Fibroblast of lung (primary cell): ENCODE results near the gene RIMS3. TPM values are rescaled to one million over a fixed set of nuclear protein-coding genes. Genes with fewer than 3 reads are reported as not detected.

Experiments
- DNase-seq, 2 donors: peaks; one replicate each; pipeline versions ENCODE4 v3.0.0 to v3.0.0-alpha.2; 2010; ENCODE audit warnings: low read depth in 2 of 2
- H2AFZ ChIP-seq: 2 replicates; pipeline ENCODE4 v1.5.1; 2012; ENCODE audit warnings: low read length, control low read depth, inconsistent platforms
- H3K27ac ChIP-seq: 2 replicates; pipeline ENCODE4 v1.5.1; 2011; ENCODE audit warnings: low read length, control low read depth; ENCODE audit not compliant: insufficient read depth
- H3K27me3 ChIP-seq: 2 replicates; pipeline ENCODE4 v1.5.1; 2011; ENCODE audit warnings: mild to moderate bottlenecking, low read length; ENCODE audit not compliant: control insufficient read depth, insufficient read depth
- H3K36me3 ChIP-seq: 2 replicates; pipeline ENCODE4 v1.5.1; 2011; ENCODE audit warnings: low read length; ENCODE audit not compliant: control insufficient read depth, insufficient read depth
- H3K4me1 ChIP-seq: 2 replicates; pipeline ENCODE4 v1.5.1; 2011; ENCODE audit warnings: low read length; ENCODE audit not compliant: control insufficient read depth, insufficient read depth; ENCODE audit errors: extremely low read depth
- H3K4me2 ChIP-seq: 2 replicates; pipeline ENCODE4 v1.5.1; 2011; ENCODE audit warnings: low read length, control low read depth; ENCODE audit not compliant: insufficient read depth; ENCODE audit errors: extremely low read depth
- H3K4me3 ChIP-seq, 4 experiments: fragments of 200-600 bp in 1 of 4; sonication (generic) in 1 of 4; replicated peaks in 1 of 4; 2 replicates each; pipeline ENCODE4 v1.5.1; 2011 to 2016; ENCODE audit warnings: low read length in 4 of 4, low read depth in 3 of 4, mild to moderate bottlenecking in 3 of 4, control low read depth in 2 of 4, inconsistent platforms in 1 of 4, mixed read lengths in 1 of 4; ENCODE audit not compliant: insufficient read depth in 1 of 4; ENCODE audit errors: control extremely low read depth in 1 of 4
- H3K79me2 ChIP-seq: 2 replicates; pipeline ENCODE4 v1.5.1; 2012; ENCODE audit warnings: mild to moderate bottlenecking, low read length, inconsistent platforms; ENCODE audit not compliant: control insufficient read depth, insufficient read depth
- H3K9ac ChIP-seq: 2 replicates; pipeline ENCODE4 v1.5.1; 2011; ENCODE audit warnings: mild to moderate bottlenecking, low read length, control low read depth; ENCODE audit not compliant: insufficient read depth
- H3K9me3 ChIP-seq: 2 replicates; pipeline ENCODE4 v1.5.1; 2012; ENCODE audit warnings: low read depth, low read length; ENCODE audit not compliant: control insufficient read depth, insufficient read depth
- H4K20me1 ChIP-seq: 2 replicates; pipeline ENCODE4 v1.5.1; 2011; ENCODE audit warnings: low read length; ENCODE audit not compliant: control insufficient read depth, insufficient read depth; ENCODE audit errors: extremely low read depth
- CTCF ChIP-seq, 2 donors: IDR thresholded peaks in 1 of 2; conservative IDR thresholded peaks in 1 of 2; 1 replicate in 1 of 2; 2 replicates in 1 of 2; pipeline ENCODE4 v1.5.1; 2011 to 2012; ENCODE audit warnings: low read length in 2 of 2, control low read depth in 1 of 2, inconsistent platforms in 1 of 2, low read depth in 1 of 2, mild to moderate bottlenecking in 1 of 2
- EZH2 ChIP-seq: IDR thresholded peaks from 2 replicates; pipeline ENCODE4 v1.5.1; 2012; ENCODE audit warnings: low read length, control low read depth, mild to moderate bottlenecking; ENCODE audit errors: missing control alignments
- polyA plus RNA-seq, 2 donors: library from polyadenylated mRNA; depleted of rRNA in 1 of 2; stranded (reverse) in 1 of 2; unstranded in 1 of 2; fragments of >200 nt; gene quantifications; 2 replicates each; pipeline ENCODE4 v1.2.1, GENCODE V29; 2011 to 2012; ENCODE audit warnings: missing spikeins in 1 of 2
- total RNA-seq: library from RNA; depleted of rRNA; stranded (reverse); fragments of >200 nt; gene quantifications from 2 replicates; pipeline ENCODE4 v1.2.1, GENCODE V29; 2014

Gene RIMS3
- total and polyA plus RNA-seq, 2 donors (not counting 1 experiment from before 2014, with no cell fraction given), result 0.11 to 0.33 TPM

DNA sequence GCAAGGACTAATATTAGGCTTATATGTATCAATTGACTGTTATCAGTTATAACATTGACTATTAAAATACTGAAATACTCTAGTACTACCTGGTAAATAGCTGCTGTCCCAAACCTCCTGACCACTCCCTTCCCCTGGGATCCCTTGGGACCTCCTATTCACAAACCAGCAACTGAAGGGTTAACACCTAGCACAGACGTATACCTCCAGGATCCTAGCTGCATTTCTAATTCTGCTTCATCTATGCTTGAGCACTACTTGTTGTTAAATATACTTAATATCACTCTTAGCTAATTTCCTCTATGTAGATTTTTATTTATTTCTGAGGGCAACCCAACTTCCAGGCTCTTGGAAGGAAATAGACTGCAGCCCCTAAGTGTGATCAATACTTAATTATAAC, 24.3 kb upstream of the RIMS3 start:
- Histone ChIP-seq H3K27ac (no peak overlapping the region), H2AFZ (no peak overlapping the region), H3K27me3 (no peaks in the 10 kb centered on the region), H3K79me2 (peaks cover 31% of the 10 kb centered on the region), H3K9me3 (no peaks in the 10 kb centered on the region), H3K36me3 (no peaks in the 10 kb centered on the region), H3K4me1 (peaks cover 2% of the 10 kb centered on the region), H4K20me1 (no peaks in the 10 kb centered on the region), H3K9ac (no peak overlapping the region), H3K4me2 (no peak overlapping the region), H3K4me3 (no peak overlapping the region)
- TF ChIP-seq EZH2 (no peak), CTCF (conservative IDR thresholded peaks at IDR 0.05 in 1 of 2, IDR thresholded peaks at IDR 0.05 in 1 of 2; ENCODE audit: low read depth in 1 of 2, low read length in 2 of 2) (no peak)
- DNase-seq, result no peak

DNA sequence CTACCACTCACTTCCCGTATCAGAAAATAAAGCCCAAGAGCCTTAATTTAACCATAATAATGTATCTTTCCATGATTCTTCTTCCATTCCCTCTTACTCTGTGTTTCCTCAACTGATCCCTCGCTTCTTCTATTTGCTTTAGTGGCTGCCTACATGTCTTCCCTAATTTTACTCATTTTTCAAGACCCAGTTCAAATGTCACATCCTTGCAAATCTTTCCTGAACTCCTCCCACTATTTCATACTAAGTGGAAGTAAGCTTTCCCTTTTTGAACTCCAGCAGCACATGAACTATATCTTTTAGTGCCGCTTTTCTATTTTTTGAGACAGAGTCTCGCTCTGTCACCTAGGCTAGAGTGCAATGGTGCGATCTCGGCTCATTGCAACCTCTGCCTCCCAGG, 22.2 kb upstream of the RIMS3 start:
- Histone ChIP-seq H3K9ac (no peak overlapping the region), H3K9me3 (no peaks in the 10 kb centered on the region), H3K27me3 (no peaks in the 10 kb centered on the region), H3K4me3 (no peak overlapping the region), H3K79me2 (peaks cover 10% of the 10 kb centered on the region), H3K36me3 (no peaks in the 10 kb centered on the region), H2AFZ (no peak overlapping the region), H3K27ac (no peak overlapping the region), H4K20me1 (no peaks in the 10 kb centered on the region), H3K4me2 (no peak overlapping the region), H3K4me1 (peaks cover 2% of the 10 kb centered on the region)
- TF ChIP-seq CTCF (conservative IDR thresholded peaks at IDR 0.05 in 1 of 2, IDR thresholded peaks at IDR 0.05 in 1 of 2; ENCODE audit: low read depth in 1 of 2, low read length in 2 of 2), result no peak
- no peak for TF ChIP-seq EZH2
- no peak for DNase-seq

- H3K27me3 ChIP-seq, result no peaks in the 10 kb centered on the region
- no peaks in the 10 kb centered on the region for H3K36me3 ChIP-seq
- H3K79me2 ChIP-seq, result peaks cover 4% of the 10 kb centered on the region
- H3K4me2 ChIP-seq, result no peak overlapping the region
- no peaks in the 10 kb centered on the region for H4K20me1 ChIP-seq
- H3K27ac ChIP-seq, result no peak overlapping the region
- no peaks in the 10 kb centered on the region for H3K9me3 ChIP-seq
- H3K4me1 ChIP-seq, result no peaks in the 10 kb centered on the region
- DNase-seq, result no peak
- H3K4me3 ChIP-seq, result no peak overlapping the region
- no peak overlapping the region for H3K9ac ChIP-seq
- no peak overlapping the region for H2AFZ ChIP-seq
- TF ChIP-seq EZH2, result no peak
Measured at GRCh38 chr1:40687059-40687458, 21.6 kb upstream of the RIMS3 start.
